Measurements from ENCODE around the gene ABLIM1. TPM values are rescaled to one million over a fixed set of nuclear protein-coding genes. Genes with fewer than 3 reads are reported as not detected.

ABLIM1 gene
- total and polyA plus RNA-seq, 5 experiments from 2014 or later = 267 to 430 (median 388) TPM

- Mint-ChIP-seq H3K27ac (peak overlapping the region in 9 of 10 donors; percentile 24 to 80 (median 68)), H3K4me3 (peak overlapping the region in 2 of 10 donors; percentile 4 to 5), H3K36me3 (peaks cover 2 to 75% (median 18%) of the 10 kb centered on the region in 3 donors), H3K27me3 (no peaks in the 10 kb centered on the region), H3K9me3 (no peaks in the 10 kb centered on the region), H3K4me1 (peaks cover 30 to 87% (median 69%) of the 10 kb centered on the region in 4 donors)
- POLR2A ChIA-PET = no interaction called here
- DNase-seq = no peak
- no peak for ATAC-seq
These were observed 178.2 kb downstream of the ABLIM1 start for GRCh38 chr10:114479836-114480235.

GRCh38 chr10:114479307-114479706 lies 178.8 kb downstream of the ABLIM1 start:
- POLR2A ChIA-PET = no interaction called here
- Mint-ChIP-seq H3K36me3 (peaks cover 0 to 71% (median 12%) of the 10 kb centered on the region in 3 donors), H3K4me3 (peak overlapping the region in 1 of 10 donors; percentile 7), H3K4me1 (peaks cover 31 to 90% (median 69%) of the 10 kb centered on the region in 4 donors), H3K27me3 (no peaks in the 10 kb centered on the region), H3K27ac (peak overlapping the region; percentile 52 to 88 (median 73)), H3K9me3 (no peaks in the 10 kb centered on the region)
- no peak for DNase-seq
- ATAC-seq = no peak

GRCh38 chr10:114478281-114478680 lies 179.8 kb downstream of the ABLIM1 start:
- H3K4me1 Mint-ChIP-seq = peaks cover 28 to 84% (median 65%) of the 10 kb centered on the region in 4 donors
- no peaks in the 10 kb centered on the region for H3K9me3 Mint-ChIP-seq
- DNase-seq = no peak
- POLR2A ChIA-PET = interaction anchor here (1.3 kb wide), 1 partner anchor 13 kb away, joined by 4 read pairs; no protein-coding TSS in a partner anchor
- H3K27me3 Mint-ChIP-seq = no peaks in the 10 kb centered on the region
- no peak for ATAC-seq
- H3K4me3 Mint-ChIP-seq = peak overlapping the region in 1 of 10 donors; percentile 3
- H3K36me3 Mint-ChIP-seq = peaks cover 0 to 70% (median 7%) of the 10 kb centered on the region in 3 donors
- H3K27ac Mint-ChIP-seq = peak overlapping the region; percentile 52 to 88 (median 74)

- peak overlapping the region; percentile 52 to 86 (median 76) for H3K27ac Mint-ChIP-seq
- H3K36me3 Mint-ChIP-seq = peaks cover 0 to 69% (median 7%) of the 10 kb centered on the region in 3 donors
- POLR2A ChIA-PET = interaction anchor here (1.3 to 1.5 kb wide), 2 partner anchors 14 to 49 kb away, joined by 4 to 6 read pairs; no protein-coding TSS in a partner anchor
- ATAC-seq (peak in 1 of 2 donors; percentile 23), DNase-seq (no peak)
- H3K27me3 Mint-ChIP-seq = no peaks in the 10 kb centered on the region
- no peak overlapping the region for H3K4me3 Mint-ChIP-seq
- no peaks in the 10 kb centered on the region for H3K9me3 Mint-ChIP-seq
- H3K4me1 Mint-ChIP-seq = peaks cover 33 to 83% (median 69%) of the 10 kb centered on the region in 4 donors
These were observed 180.8 kb downstream of the ABLIM1 start for GRCh38 chr10:114477285-114477684.

GRCh38 chr10:114474989-114475388 lies 183.1 kb downstream of the ABLIM1 start:
- Mint-ChIP-seq H3K36me3 (peaks cover 1 to 66% (median 4%) of the 10 kb centered on the region in 3 donors), H3K4me3 (no peak overlapping the region), H3K27ac (peak overlapping the region; percentile 67 to 93 (median 88)), H3K27me3 (no peaks in the 10 kb centered on the region), H3K4me1 (peaks cover 28 to 76% (median 61%) of the 10 kb centered on the region in 4 donors), H3K9me3 (no peaks in the 10 kb centered on the region)
- DNase-seq (no peak), ATAC-seq (no peak)
- POLR2A ChIA-PET = interaction anchor here (0.6 kb wide), 1 partner anchor 24 kb away, joined by 3 read pairs; no protein-coding TSS in a partner anchor

GRCh38 chr10:114473776-114474175 lies 184.3 kb downstream of the ABLIM1 start:
- Mint-ChIP-seq H3K9me3 (no peaks in the 10 kb centered on the region), H3K4me3 (no peak overlapping the region), H3K27ac (peak overlapping the region; percentile 50 to 93 (median 86)), H3K27me3 (no peaks in the 10 kb centered on the region), H3K4me1 (peaks cover 24 to 69% (median 55%) of the 10 kb centered on the region in 4 donors), H3K36me3 (peaks cover 4 to 67% (median 5%) of the 10 kb centered on the region in 3 donors)
- POLR2A ChIA-PET = interaction anchor here (0.9 to 1.7 kb wide), 3 partner anchors 8 to 75 kb away, joined by 3 to 5 read pairs (median 3); no protein-coding TSS in a partner anchor
- DNase-seq (no peak), ATAC-seq (no peak)

GRCh38 chr10:114472877-114473253 lies 185.2 kb downstream of the ABLIM1 start:
- H3K4me1 Mint-ChIP-seq = peaks cover 21 to 63% (median 50%) of the 10 kb centered on the region in 4 donors
- H3K9me3 Mint-ChIP-seq = no peaks in the 10 kb centered on the region
- H3K4me3 Mint-ChIP-seq = no peak overlapping the region
- DNase-seq (no peak), ATAC-seq (no peak)
- no peaks in the 10 kb centered on the region for H3K27me3 Mint-ChIP-seq
- peak overlapping the region; percentile 48 to 89 (median 80) for H3K27ac Mint-ChIP-seq
- POLR2A ChIA-PET = interaction anchor here (0.9 to 2.3 kb wide), 4 partner anchors 9 to 76 kb away, joined by 3 to 15 read pairs (median 4); no protein-coding TSS in a partner anchor
- H3K36me3 Mint-ChIP-seq = peaks cover 4 to 70% (median 5%) of the 10 kb centered on the region in 3 donors

GRCh38 chr10:114471906-114472876 lies 185.9 kb downstream of the ABLIM1 start:
- ATAC-seq (peak; percentile 13 to 19), DNase-seq (no peak)
- Mint-ChIP-seq H3K4me1 (peaks cover 18 to 59% (median 46%) of the 10 kb centered on the region in 4 donors), H3K36me3 (peaks cover 4 to 71% (median 5%) of the 10 kb centered on the region in 3 donors), H3K27ac (peak overlapping the region; percentile 48 to 89 (median 82)), H3K9me3 (no peaks in the 10 kb centered on the region), H3K27me3 (no peaks in the 10 kb centered on the region), H3K4me3 (no peak overlapping the region)
- POLR2A ChIA-PET = interaction anchor here (1.1 to 3.8 kb wide), 8 partner anchors 10 to 76 kb away, joined by 3 to 20 read pairs (median 5); no protein-coding TSS in a partner anchor

GRCh38 chr10:114470956-114471905 lies 186.8 kb downstream of the ABLIM1 start:
- H3K9me3 Mint-ChIP-seq = no peaks in the 10 kb centered on the region
- H3K36me3 Mint-ChIP-seq = peaks cover 4 to 75% (median 5%) of the 10 kb centered on the region in 3 donors
- POLR2A ChIA-PET = interaction anchor here (0.5 to 3.8 kb wide), 10 partner anchors 21 to 757 kb away, joined by 3 to 20 read pairs (median 5); no protein-coding TSS in a partner anchor
- no peaks in the 10 kb centered on the region for H3K27me3 Mint-ChIP-seq
- H3K27ac Mint-ChIP-seq = peak overlapping the region; percentile 21 to 93 (median 84)
- DNase-seq = peak; percentile 46 to 76 (median 66)
- peak; percentile 79 to 92 for ATAC-seq
- peaks cover 14 to 52% (median 39%) of the 10 kb centered on the region in 4 donors for H3K4me1 Mint-ChIP-seq
- H3K4me3 Mint-ChIP-seq = peak overlapping the region in 5 of 10 donors; percentile 15 to 75 (median 40)

- H3K27me3 Mint-ChIP-seq = no peaks in the 10 kb centered on the region
- no peak overlapping the region for H3K4me3 Mint-ChIP-seq
- H3K27ac Mint-ChIP-seq = peak overlapping the region in 6 of 10 donors; percentile 21 to 88 (median 50)
- peaks cover 16 to 47% (median 32%) of the 10 kb centered on the region in 4 donors for H3K4me1 Mint-ChIP-seq
- POLR2A ChIA-PET = interaction anchor here (0.6 to 3.8 kb wide), 3 partner anchors 27 to 756 kb away, joined by 3 to 20 read pairs (median 3); no protein-coding TSS in a partner anchor
- ATAC-seq = no peak
- H3K9me3 Mint-ChIP-seq = no peaks in the 10 kb centered on the region
- DNase-seq = no peak
- peaks cover 4 to 83% (median 7%) of the 10 kb centered on the region in 3 donors for H3K36me3 Mint-ChIP-seq
These were observed 187.7 kb downstream of the ABLIM1 start for GRCh38 chr10:114470361-114470760.

GRCh38 chr10:114458955-114459354 lies 199.1 kb downstream of the ABLIM1 start:
- no peak for ATAC-seq
- peak overlapping the region in 1 of 10 donors; percentile 20 for H3K4me3 Mint-ChIP-seq
- POLR2A ChIA-PET = no interaction called here
- peaks cover 6 to 49% (median 27%) of the 10 kb centered on the region in 4 donors for H3K4me1 Mint-ChIP-seq
- DNase-seq = no peak
- no peaks in the 10 kb centered on the region for H3K9me3 Mint-ChIP-seq
- H3K27ac Mint-ChIP-seq = peak overlapping the region in 4 of 10 donors; percentile 34 to 74 (median 62)
- no peaks in the 10 kb centered on the region for H3K27me3 Mint-ChIP-seq
- peaks cover 4 to 89% (median 27%) of the 10 kb centered on the region in 3 donors for H3K36me3 Mint-ChIP-seq

All from naive thymus-derived CD8-positive, alpha-beta T cell (primary cell).